Thyroid gland (tissue), 4 donors: ENCODE measurements around the gene LCNL1.

ENCODE experiments used
- POLR2A ChIP-seq, 2 donors: fragments of 450-650 bp; IDR thresholded peaks; one replicate each; pipeline ENCODE4 v1.6.1; 2017; ENCODE audit warnings: antibody characterized with exemption in 2 of 2, mild to moderate bottlenecking in 2 of 2, moderate library complexity in 1 of 2
- TF ChIP-seq, protein P1 (sequence below), 6 experiments: fragments of 200-600 bp in 3 of 6; fragments of 450-650 bp in 3 of 6; sonication (generic) in 3 of 6; IDR thresholded peaks; one replicate each; pipeline ENCODE4 v1.5.1; 2016 to 2019; ENCODE audit warnings: antibody characterized with exemption in 6 of 6, mild to moderate bottlenecking in 2 of 6, inconsistent platforms in 1 of 6, moderate library complexity in 1 of 6

DNA sequence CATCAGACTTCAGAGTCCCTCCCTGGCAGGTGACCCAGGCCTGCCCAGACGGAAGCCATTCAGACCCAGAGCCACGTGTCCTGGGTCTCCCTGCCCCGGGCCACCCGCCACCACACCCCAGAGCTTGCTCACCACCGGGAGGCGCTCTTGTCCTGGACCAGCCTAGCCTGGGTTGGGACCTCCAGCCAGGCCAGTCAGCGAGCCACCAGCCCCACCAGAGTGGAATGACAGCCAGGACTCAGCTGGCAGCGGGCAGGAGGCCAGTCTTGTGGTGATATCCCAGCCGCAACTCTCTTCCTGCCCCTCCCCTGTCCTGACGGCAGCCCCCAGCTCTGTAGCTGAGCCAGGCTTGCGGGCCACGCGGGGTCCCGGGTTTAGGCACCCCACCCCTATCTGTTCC, 7.1 kb upstream of the LCNL1 start:
- TF ChIP-seq, protein P1, sequence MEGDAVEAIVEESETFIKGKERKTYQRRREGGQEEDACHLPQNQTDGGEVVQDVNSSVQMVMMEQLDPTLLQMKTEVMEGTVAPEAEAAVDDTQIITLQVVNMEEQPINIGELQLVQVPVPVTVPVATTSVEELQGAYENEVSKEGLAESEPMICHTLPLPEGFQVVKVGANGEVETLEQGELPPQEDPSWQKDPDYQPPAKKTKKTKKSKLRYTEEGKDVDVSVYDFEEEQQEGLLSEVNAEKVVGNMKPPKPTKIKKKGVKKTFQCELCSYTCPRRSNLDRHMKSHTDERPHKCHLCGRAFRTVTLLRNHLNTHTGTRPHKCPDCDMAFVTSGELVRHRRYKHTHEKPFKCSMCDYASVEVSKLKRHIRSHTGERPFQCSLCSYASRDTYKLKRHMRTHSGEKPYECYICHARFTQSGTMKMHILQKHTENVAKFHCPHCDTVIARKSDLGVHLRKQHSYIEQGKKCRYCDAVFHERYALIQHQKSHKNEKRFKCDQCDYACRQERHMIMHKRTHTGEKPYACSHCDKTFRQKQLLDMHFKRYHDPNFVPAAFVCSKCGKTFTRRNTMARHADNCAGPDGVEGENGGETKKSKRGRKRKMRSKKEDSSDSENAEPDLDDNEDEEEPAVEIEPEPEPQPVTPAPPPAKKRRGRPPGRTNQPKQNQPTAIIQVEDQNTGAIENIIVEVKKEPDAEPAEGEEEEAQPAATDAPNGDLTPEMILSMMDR (IDR thresholded peaks at IDR 0.05), result peak in 1 of 6 experiments; percentile 13
- no peak for TF ChIP-seq POLR2A (IDR thresholded peaks at IDR 0.05)
